ENCODE measurements around the gene DNAH11. TPM values are rescaled to one million over a fixed set of nuclear protein-coding genes. Genes with fewer than 3 reads are reported as not detected.

The DNAH11 gene
- total RNA-seq, 1 donor from 2014 or later = 3.4 TPM

GRCh38 chr7:21942955-21943354, 400.1 kb downstream of the DNAH11 start:
- Histone ChIP-seq H3K4me3 (no peak overlapping the region), H3K36me3 (no peaks in the 10 kb centered on the region), H3K27me3 (no peaks in the 10 kb centered on the region), H3K4me1 (peaks cover 25% of the 10 kb centered on the region), H3K27ac (no peak overlapping the region), H3K9me3 (no peaks in the 10 kb centered on the region)
- ATAC-seq (no peak), DNase-seq (no peak)
- intact Hi-C loops (cut with DNase I) = no loop called here
- TF ChIP-seq CTCF (IDR thresholded peaks at IDR 0.05) = no peak

DNA sequence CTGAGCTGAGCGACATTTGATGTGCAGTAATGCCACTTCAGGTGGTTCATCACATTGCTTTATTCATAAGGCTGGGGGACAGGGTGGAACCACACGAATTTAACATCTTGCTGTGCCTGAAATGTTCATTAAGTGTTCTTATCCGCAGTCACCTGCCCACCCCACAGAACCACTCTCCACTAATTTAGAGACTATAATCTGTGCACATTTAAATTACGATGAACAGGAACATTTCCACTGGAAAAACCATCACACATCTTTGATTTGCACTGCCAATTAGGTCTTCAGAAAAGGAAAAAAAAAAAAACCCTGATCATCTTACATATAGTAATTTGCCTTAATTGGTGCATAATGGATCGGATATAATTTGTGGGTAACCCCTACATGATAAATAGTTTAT, 400.6 kb downstream of the DNAH11 start:
- ATAC-seq = no peak
- Histone ChIP-seq H3K4me3 (no peak overlapping the region), H3K36me3 (no peaks in the 10 kb centered on the region), H3K9me3 (no peaks in the 10 kb centered on the region), H3K4me1 (peaks cover 25% of the 10 kb centered on the region), H3K27me3 (no peaks in the 10 kb centered on the region), H3K27ac (no peak overlapping the region)
- TF ChIP-seq CTCF (IDR thresholded peaks at IDR 0.05) = no peak
- intact Hi-C loops (cut with DNase I) = no loop called here
- no peak for DNase-seq

DNA sequence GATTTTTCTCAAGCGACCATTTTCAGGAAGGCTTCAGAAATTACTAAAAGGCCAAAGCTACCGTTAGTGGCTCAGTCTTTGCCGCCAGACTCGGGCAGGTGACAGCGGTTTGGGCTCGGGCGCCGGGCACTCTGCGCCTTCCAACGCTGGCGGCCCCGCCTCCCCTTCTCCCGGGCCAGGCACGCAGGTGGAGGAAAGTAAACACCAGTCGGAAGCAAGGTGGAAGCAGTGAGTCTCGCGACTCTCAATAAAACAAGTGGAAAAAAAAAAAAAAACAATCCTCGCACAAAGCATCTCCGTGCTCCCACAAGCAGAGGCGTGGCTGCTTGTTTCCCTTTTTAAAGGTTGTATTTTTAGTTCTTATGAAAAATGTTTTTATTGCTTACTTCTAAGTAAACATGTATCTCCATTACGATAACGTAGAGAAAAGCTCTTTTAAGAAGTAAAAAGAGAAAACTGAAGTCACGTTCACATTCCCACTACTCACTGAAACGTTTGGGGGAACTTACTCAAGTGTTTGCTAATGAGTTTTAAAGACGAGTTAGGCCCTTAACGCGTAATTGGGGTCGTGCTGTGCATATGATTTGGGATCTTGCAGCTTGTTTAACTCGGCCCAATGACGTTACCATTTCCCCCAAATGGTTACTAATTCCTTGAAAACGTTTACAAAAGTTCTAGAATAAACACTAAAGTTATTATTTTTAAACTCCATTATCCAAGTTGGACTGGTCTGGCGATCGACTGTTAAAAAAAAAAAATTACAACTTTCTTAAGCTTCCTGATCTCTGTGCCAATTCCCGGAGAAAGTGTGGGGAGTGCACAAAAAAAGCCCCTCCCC, 402.0 kb downstream of the DNAH11 start:
- TF ChIP-seq CTCF (IDR thresholded peaks at IDR 0.05) = no peak
- H3K27ac ChIP-seq = peak overlapping the region; percentile 78
- ATAC-seq = peak; percentile 68
- no peaks in the 10 kb centered on the region for H3K9me3 ChIP-seq
- intact Hi-C loops (cut with DNase I) = no loop called here
- no peaks in the 10 kb centered on the region for H3K36me3 ChIP-seq
- H3K4me3 ChIP-seq = peak overlapping the region; percentile 75
- H3K27me3 ChIP-seq = no peaks in the 10 kb centered on the region
- peaks cover 25% of the 10 kb centered on the region for H3K4me1 ChIP-seq
- DNase-seq = peak; percentile 90

- peak; percentile 4 for TF ChIP-seq CTCF (IDR thresholded peaks at IDR 0.05)
- Histone ChIP-seq H3K27ac (peak within 1 kb of the TSS; percentile 78), H3K4me3 (peak within 1 kb of the TSS; percentile 75), H3K27me3 (no peaks in the 10 kb centered on the region), H3K9me3 (no peaks in the 10 kb centered on the region), H3K36me3 (no peaks in the 10 kb centered on the region), H3K4me1 (peaks cover 18% of the 10 kb centered on the region)
- peak; percentile 92 for DNase-seq
- intact Hi-C loops (cut with DNase I) = no loop called here
- ATAC-seq = peak; percentile 93
These were observed 402.8 kb downstream of the DNAH11 start, which contains the start of gene CDCA7L for GRCh38 chr7:21945454-21946221. CDCA7L (minus strand) TSS chr7:21945899; CDS start chr7:21945804, 95 bp downstream.

GRCh38 chr7:21946222-21946709, 403.4 kb downstream of the DNAH11 start:
- Histone ChIP-seq H3K27me3 (no peaks in the 10 kb centered on the region), H3K4me3 (peak overlapping the region; percentile 75), H3K27ac (peak overlapping the region; percentile 78), H3K9me3 (no peaks in the 10 kb centered on the region), H3K36me3 (no peaks in the 10 kb centered on the region), H3K4me1 (peaks cover 13% of the 10 kb centered on the region)
- no peak for TF ChIP-seq CTCF (IDR thresholded peaks at IDR 0.05)
- ATAC-seq (no peak), DNase-seq (no peak)
- intact Hi-C loops (cut with DNase I) = no loop called here

Data from upper lobe of right lung (tissue), 1 donor.